GM19025 (cell line): ENCODE measurements around the gene AK1.
A peak's percentile ranks its signal among the peaks of the same experiment; 100 is the strongest.

Source experiments
- ATAC-seq: cut with Tn5 transposase; IDR thresholded peaks from one replicate; pipeline ENCODE4 v1.9.1; 2021; ENCODE audit warnings: mild to moderate bottlenecking, low read depth, moderate library complexity; ENCODE audit not compliant: unreplicated experiment

Gene AK1, protein sequence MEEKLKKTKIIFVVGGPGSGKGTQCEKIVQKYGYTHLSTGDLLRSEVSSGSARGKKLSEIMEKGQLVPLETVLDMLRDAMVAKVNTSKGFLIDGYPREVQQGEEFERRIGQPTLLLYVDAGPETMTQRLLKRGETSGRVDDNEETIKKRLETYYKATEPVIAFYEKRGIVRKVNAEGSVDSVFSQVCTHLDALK

GRCh38 chr9:127877566-127877998 lies at the start of gene AK1:
Gene AK1, minus strand, starts transcription at chr9:127877675. Its CDS starts 3,058 bp downstream, at chr9:127874617.
- no peak for ATAC-seq

DNA sequence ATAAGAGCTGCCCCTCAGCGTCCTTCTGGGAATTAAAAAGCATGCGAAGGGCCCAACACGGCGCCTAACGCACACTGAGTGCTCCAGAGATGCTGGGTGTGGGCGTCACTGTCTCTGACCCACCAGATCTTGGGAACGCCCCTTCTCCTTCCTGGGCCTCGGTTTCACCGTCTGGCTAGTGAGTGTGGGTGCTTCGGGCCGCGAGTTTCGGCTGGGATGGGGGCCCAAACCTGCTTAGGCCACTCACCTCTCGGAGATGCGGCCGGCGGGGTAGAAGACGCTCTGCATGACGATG lies 49.4 kb upstream of the AK1 start:
- ATAC-seq, result no peak

GRCh38 chr9:127925959-127926905 lies 48.8 kb upstream of the AK1 start:
- ATAC-seq, result no peak

GRCh38 chr9:127924736-127925444 lies 47.4 kb upstream of the AK1 start:
- no peak for ATAC-seq

GRCh38 chr9:127923771-127924170 lies 46.3 kb upstream of the AK1 start:
- no peak for ATAC-seq

- ATAC-seq, result no peak
Observed at GRCh38 chr9:127923046-127923445, 45.6 kb upstream of the AK1 start.

DNA sequence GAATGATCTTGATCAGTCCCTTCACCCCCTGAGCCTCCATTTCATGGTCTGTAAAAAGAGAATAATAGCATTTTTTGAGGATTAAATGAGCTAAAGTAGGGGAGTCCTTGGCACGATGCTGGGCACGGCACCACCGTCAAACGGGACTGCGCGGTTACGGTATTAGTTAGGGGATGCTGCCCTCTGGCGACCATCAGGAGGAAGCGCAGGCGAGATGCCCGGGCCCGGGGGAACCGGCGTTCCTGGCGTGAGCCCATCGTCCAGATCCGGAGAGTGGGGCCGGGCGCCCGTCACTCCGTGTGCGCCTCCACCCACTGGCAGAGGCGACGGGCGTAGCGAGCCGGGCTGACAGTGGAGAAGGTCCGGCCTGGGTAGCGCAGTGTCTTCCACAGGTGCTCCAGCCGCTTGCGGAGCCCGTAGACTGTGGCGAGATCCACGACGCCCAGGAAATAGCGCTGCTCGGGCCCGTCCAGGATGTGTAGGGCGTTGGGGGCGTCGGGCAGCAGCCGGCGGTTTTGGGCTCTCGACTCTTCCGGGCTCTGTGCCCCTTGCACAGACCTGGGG lies 44.2 kb upstream of the AK1 start:
- ATAC-seq, result no peak

- no peak for ATAC-seq
Observed at GRCh38 chr9:127920794-127921193, 43.3 kb upstream of the AK1 start.

DNA sequence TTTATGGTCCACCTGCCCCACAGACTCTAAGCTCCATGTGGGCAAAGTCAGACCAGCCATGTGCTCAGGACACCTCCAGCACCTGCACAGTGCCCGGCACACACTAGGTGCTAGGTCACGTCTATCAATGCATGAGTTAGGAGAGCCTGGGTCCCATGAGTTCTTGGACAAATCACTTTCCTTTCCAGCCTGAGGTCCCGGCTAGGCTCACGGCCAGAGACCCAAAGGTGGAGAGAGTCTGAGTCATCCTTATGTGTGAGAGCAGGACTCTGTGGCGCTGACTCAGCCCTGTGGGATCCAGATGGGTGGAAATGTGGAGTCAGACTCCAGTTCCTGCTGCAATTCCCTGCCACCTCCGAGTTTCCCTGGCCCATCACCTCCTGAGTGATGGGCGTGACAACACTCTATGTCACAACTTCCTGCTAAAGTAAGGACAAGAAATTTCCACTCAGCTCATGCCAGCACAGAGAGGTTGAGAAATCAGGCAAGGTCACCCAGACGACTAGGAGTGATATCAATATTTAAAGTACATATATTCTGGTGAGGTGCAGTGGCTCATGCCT lies 41.9 kb upstream of the AK1 start:
- no peak for ATAC-seq

GRCh38 chr9:127918183-127919107 lies 41.0 kb upstream of the AK1 start:
- ATAC-seq, result no peak

DNA sequence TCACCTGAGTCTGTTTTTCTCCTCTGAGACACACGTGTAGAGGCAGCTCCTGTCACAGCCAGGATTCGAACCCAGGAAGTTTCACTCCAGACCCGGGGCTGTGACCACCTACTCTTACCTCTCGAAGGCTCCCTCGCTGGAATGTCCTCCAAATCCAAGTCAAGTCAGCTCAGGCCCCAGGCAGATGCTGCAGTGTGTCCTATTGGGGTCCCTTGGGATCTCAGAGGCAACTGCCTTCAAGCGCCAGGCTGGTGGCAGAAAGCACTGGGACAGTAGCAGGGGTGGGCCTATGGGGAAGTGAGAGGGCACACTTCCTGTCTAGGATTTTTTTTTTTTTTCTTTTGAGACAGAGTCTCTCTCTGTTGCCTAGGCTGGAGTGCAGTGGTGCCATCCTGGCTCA lies 40.1 kb upstream of the AK1 start:
- no peak for ATAC-seq

GRCh38 chr9:127916720-127917581 lies 39.5 kb upstream of the AK1 start, which contains the start of gene ST6GALNAC4:
Gene ST6GALNAC4, minus strand, starts transcription at chr9:127917041. Its CDS starts 622 bp downstream, at chr9:127916419.
- ATAC-seq, result peak; percentile 79

DNA sequence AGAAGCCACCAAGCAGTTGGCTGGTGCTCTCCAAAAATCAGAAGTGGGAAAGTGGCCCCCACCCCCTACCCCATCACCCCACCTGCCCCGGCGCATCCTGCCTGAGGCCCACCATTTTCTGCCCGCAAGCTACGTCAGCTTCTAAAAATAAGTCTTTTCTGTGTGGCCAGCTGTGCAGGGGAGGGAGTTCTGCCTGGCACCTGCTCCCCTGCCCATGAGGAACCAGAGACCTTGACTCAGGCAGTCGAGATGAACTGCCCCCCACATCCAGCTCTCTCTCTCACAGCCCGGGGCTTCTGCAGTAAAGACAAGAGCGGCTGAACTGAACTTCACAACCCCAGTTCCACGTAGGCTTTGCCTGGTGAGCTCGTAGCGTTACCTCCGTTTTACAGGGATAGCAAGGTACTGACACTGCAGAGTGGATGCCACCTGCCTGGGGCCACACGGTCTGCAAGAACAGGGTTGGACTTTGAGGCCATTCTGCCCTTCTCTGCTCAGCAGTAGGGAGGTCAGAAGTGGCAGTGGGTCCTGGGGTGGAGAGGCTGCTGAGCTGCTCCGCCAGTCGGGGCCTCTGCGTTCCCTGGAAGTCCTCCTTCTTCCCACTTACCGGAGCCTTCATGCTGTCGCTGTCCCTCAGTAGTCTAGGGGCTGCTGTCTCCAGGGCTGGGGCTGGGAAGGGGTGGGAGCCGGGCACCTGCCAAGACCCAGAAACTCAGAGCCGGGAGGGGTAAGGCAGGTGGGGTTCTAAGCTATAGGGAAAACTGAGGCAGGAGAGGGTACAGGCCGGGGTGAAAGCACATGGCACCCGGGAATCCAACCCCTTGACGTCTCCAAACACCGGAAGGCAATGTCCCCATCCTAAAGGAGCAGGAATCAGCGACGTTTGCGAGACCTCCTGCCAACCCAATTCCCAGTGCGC lies 38.6 kb upstream of the AK1 start:
- ATAC-seq, result no peak

- ATAC-seq, result no peak
Observed at GRCh38 chr9:127915325-127915752, 37.9 kb upstream of the AK1 start.

GRCh38 chr9:127913682-127914081 lies 36.2 kb upstream of the AK1 start:
- ATAC-seq, result no peak

DNA sequence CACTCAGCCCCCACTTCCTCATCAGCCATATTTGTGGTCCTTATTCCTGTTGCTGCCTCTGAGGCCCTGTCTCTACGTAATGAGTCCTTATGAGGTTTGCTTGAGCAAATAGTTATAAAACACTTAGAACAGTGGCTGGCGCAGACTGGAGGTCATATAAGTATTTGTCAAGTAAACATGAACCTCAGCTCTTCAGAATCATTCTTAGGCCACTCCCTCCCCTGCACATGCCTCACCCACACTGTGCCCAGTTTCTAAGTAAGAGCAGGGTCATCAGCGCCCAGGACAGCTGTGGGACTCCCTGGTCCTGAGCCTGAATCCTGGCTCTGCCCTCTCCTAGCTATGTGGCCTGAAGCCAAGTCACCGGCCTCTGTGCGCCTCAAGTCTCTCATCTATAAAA lies 35.4 kb upstream of the AK1 start:
- no peak for ATAC-seq

DNA sequence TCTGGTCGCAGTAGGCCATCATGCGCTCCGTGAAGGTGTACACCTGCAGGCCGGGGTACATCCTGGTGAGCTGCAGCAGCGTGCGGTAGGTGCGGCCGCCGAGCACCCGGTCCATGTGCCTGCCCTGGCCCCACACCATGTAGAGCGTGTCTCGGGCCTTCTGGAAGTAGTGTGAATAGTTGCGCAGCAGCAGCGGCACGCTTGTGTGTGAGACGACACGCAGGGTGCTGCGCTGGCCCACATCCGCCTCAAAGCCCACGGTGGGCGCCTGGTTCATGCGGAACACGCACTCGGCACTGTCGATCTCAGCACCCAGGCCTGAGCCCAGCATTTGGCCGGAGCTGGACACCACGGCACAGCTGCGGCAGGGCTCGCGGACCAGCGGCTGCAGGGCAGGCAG lies 34.8 kb upstream of the AK1 start:
- no peak for ATAC-seq
